Cardiac fibroblast (primary cell): ENCODE data around the gene KRT36.

Experiments
- DNase-seq, 2 donors: peaks; one replicate each; pipeline versions ENCODE4 v3.0.0 to v3.0.0-alpha.2; 2010; ENCODE audit warnings: low read depth in 2 of 2
- H3K4me3 ChIP-seq, 2 donors: replicated peaks in 1 of 2; 1 replicate in 1 of 2; 2 replicates in 1 of 2; pipeline ENCODE4 v1.5.1; 2011; ENCODE audit warnings: low read depth in 2 of 2, low read length in 2 of 2, mild to moderate bottlenecking in 2 of 2, moderate library complexity in 1 of 2
- CTCF ChIP-seq: IDR thresholded peaks from one replicate; pipeline ENCODE4 v1.5.1; 2011; ENCODE audit warnings: low read depth, mild to moderate bottlenecking, low read length, inconsistent platforms

Gene KRT36

GRCh38 chr17:41489531-41489930 lies at the start of gene KRT36:
Gene KRT36, minus strand, starts transcription at chr17:41489910. Its CDS starts 46 bp downstream, at chr17:41489864.
- no peak within 1 kb of the TSS for H3K4me3 ChIP-seq

GRCh38 chr17:41539071-41539492 lies 49.4 kb upstream of the KRT36 start:
- no peak overlapping the region for H3K4me3 ChIP-seq
- TF ChIP-seq CTCF, result no peak
- DNase-seq, result no peak

More at GRCh38 chr17:41489531-41489930, at the start of gene KRT36:
- TF ChIP-seq CTCF, result no peak
- no peak for DNase-seq

GRCh38 chr17:41538565-41538991 lies 48.9 kb upstream of the KRT36 start:
- no peak for TF ChIP-seq CTCF
- H3K4me3 ChIP-seq, result no peak overlapping the region
- DNase-seq, result no peak

- no peak for TF ChIP-seq CTCF
- peak; percentile 44 to 56 for DNase-seq
Measured at GRCh38 chr17:41537990-41538389, 48.3 kb upstream of the KRT36 start.

GRCh38 chr17:41537614-41537954 lies 47.9 kb upstream of the KRT36 start:
- no peak for TF ChIP-seq CTCF
- DNase-seq, result no peak
- no peak overlapping the region for H3K4me3 ChIP-seq

More at GRCh38 chr17:41537990-41538389, 48.3 kb upstream of the KRT36 start:
- no peak overlapping the region for H3K4me3 ChIP-seq

GRCh38 chr17:41536741-41537613 lies 47.3 kb upstream of the KRT36 start:
- no peak for DNase-seq
- TF ChIP-seq CTCF, result no peak
- H3K4me3 ChIP-seq, result no peak overlapping the region
